ENCODE measurements around the gene BCL11B. TPM values are rescaled to one million over a fixed set of nuclear protein-coding genes. Genes with fewer than 3 reads are reported as not detected.

Gene BCL11B
- total RNA-seq, 1 experiment from 2014 or later: 0.05 TPM

DNA sequence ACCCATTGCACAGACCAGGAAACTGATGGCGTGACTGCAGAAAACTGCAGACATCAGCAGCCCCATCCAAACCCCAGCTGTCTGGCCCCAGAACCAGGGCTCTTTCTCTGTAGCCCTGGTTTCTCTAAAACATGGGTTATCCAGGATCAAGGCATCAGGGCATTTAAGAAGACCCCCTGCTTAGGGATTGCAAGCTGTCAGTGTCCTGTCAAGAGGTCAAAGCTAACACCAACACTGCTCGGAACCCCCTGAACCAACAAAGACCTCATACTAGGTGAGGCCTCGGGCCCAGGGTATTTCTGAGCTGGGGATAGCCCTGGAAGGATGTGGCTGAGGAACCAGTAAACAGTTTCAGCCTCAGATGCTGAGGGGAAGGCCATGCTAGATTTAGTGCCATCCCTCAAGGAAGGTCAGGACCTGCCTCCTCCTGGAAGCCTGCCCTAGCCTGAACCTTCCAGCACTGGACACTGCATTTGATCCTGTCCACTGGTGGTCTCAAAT is 39.2 kb downstream of the BCL11B start:
- no peak for DNase-seq
- Mint-ChIP-seq H3K4me1 (ENCODE audit: low read depth, unreplicated experiment) (no peaks in the 10 kb centered on the region), H3K27ac (ENCODE audit: unreplicated experiment) (no peak overlapping the region), H3K36me3 (ENCODE audit: insufficient read depth, unreplicated experiment) (no peaks in the 10 kb centered on the region), H3K4me3 (ENCODE audit: unreplicated experiment) (no peak overlapping the region), H3K9me3 (ENCODE audit: unreplicated experiment) (no peaks in the 10 kb centered on the region), H3K27me3 (ENCODE audit: insufficient read depth, unreplicated experiment) (no peaks in the 10 kb centered on the region)
- ChIA-PET POLR2A (no interaction called here), CTCF (no interaction called here)
- TF ChIP-seq, protein P1, sequence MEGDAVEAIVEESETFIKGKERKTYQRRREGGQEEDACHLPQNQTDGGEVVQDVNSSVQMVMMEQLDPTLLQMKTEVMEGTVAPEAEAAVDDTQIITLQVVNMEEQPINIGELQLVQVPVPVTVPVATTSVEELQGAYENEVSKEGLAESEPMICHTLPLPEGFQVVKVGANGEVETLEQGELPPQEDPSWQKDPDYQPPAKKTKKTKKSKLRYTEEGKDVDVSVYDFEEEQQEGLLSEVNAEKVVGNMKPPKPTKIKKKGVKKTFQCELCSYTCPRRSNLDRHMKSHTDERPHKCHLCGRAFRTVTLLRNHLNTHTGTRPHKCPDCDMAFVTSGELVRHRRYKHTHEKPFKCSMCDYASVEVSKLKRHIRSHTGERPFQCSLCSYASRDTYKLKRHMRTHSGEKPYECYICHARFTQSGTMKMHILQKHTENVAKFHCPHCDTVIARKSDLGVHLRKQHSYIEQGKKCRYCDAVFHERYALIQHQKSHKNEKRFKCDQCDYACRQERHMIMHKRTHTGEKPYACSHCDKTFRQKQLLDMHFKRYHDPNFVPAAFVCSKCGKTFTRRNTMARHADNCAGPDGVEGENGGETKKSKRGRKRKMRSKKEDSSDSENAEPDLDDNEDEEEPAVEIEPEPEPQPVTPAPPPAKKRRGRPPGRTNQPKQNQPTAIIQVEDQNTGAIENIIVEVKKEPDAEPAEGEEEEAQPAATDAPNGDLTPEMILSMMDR (IDR thresholded peaks at IDR 0.05; ENCODE audit: insufficient read depth in 1 of 2, low read depth in 1 of 2, low read length in 1 of 2, severe bottlenecking in 1 of 2, unreplicated experiment in 1 of 2): no peak
- Histone ChIP-seq H3K4me1 (no peaks in the 10 kb centered on the region), H3K4me3 (ENCODE audit: low read depth, low read length) (no peak overlapping the region), H3K36me3 (ENCODE audit: control insufficient read depth, insufficient read depth, low read length) (no peaks in the 10 kb centered on the region), H3K27me3 (replicated peaks; ENCODE audit: control insufficient read depth, insufficient read depth, low read length) (no peaks in the 10 kb centered on the region), H3K9me3 (no peaks in the 10 kb centered on the region)
- BruUV-seq (replicated peaks): no TSS peak
- intact Hi-C loops (cut with micrococcal nuclease; ENCODE audit: unreplicated experiment): no loop called here

DNA sequence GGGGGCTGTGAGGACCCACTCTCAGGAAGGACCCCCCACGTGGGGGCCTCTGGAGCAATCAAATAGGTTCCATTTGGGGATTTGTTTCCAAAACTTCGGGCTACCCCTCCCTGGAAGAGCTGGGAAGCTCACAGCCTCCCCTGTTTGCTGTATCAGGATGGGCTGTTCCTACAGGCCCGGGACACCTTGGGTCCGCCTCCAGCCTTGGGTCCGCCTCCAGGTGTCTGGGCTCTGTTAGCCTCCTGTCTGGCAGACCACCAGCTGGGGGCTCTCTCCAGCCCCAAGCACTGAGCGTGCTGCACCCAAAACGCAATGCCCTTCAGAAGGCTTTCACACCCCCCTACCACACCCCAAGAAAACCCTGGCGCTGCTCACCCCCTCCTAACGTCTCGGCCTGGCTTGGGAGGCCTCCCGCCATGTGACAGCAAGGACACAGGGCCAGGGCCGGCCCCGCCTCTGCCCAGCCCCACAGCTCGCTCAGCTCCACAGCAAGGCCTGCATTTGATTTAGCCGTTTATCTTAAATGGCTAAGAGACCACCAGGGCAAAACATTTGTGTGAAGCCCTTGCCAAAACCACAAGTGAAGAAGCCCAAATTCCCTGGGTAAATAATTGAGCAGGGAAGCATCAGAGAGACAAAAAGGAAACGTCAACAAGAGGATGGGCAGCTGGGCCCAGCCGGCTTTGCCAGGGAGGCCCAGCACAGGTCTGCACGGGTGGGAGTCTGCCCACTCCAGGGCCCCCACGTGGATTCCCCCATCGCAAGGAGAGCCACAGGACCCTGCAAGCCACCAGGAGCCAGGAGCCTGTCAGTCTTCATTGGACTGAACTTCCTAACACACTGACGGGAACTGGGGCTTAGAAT is 39.9 kb downstream of the BCL11B start:
- Histone ChIP-seq H3K4me1 (no peaks in the 10 kb centered on the region), H3K9me3 (no peaks in the 10 kb centered on the region), H3K27me3 (replicated peaks; ENCODE audit: control insufficient read depth, insufficient read depth, low read length) (no peaks in the 10 kb centered on the region), H3K36me3 (ENCODE audit: control insufficient read depth, insufficient read depth, low read length) (no peaks in the 10 kb centered on the region), H3K4me3 (ENCODE audit: low read depth, low read length) (no peak overlapping the region)
- peak in 1 of 2 experiments; percentile 8 for DNase-seq
- POLR2A ChIA-PET: no interaction called here
- no peaks in the 10 kb centered on the region for H3K36me3 Mint-ChIP-seq (ENCODE audit: insufficient read depth, unreplicated experiment)
- BruUV-seq (replicated peaks): no TSS peak
- no peaks in the 10 kb centered on the region for H3K4me1 Mint-ChIP-seq (ENCODE audit: low read depth, unreplicated experiment)
- intact Hi-C loops (cut with micrococcal nuclease; ENCODE audit: unreplicated experiment): no loop called here
- H3K4me3 Mint-ChIP-seq (ENCODE audit: unreplicated experiment): no peak overlapping the region
- TF ChIP-seq, protein P1 (IDR thresholded peaks at IDR 0.05; ENCODE audit: insufficient read depth in 1 of 2, low read depth in 1 of 2, low read length in 1 of 2, severe bottlenecking in 1 of 2, unreplicated experiment in 1 of 2): no peak
- H3K27me3 Mint-ChIP-seq (ENCODE audit: insufficient read depth, unreplicated experiment): no peaks in the 10 kb centered on the region
- H3K9me3 Mint-ChIP-seq (ENCODE audit: unreplicated experiment): no peaks in the 10 kb centered on the region
- H3K27ac Mint-ChIP-seq (ENCODE audit: unreplicated experiment): no peak overlapping the region
- CTCF ChIA-PET: no interaction called here

DNA sequence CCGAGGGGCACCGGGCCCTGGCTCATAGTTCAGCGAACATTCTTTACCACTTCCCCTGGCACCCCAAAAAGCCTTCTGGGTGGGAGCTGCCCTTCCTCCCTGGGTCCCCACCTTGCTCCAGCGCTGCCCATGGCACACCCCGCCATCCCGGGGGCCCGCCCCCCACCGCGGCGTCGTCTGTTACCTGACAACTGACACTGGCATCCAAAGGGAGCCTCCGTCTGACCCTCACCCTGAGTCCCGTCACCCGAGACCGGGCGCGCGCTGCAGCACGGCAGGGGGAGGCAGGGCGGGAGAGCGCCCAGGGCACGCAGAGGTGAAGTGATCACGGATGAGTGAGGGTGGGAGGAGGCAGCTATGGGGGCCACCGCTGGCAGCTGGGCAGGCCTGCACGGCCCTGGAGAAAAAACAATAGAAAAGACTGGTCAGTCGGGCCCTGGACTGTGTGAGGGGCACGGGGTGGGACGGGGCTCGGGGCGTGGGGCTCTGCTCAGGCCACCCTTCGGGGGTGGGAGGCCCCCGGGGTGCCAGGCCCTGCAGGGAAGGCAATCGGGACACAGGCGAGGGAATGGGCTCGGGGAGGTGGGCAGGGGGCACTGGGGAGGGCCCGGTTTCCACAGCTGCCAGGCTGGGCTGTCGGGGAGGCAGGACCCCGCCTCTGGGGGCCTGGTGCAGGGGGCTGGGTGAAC is 40.7 kb downstream of the BCL11B start:
- TF ChIP-seq, protein P1 (IDR thresholded peaks at IDR 0.05; ENCODE audit: insufficient read depth in 1 of 2, low read depth in 1 of 2, low read length in 1 of 2, severe bottlenecking in 1 of 2, unreplicated experiment in 1 of 2): no peak
- CTCF ChIA-PET: no interaction called here
- POLR2A ChIA-PET: no interaction called here
- Histone ChIP-seq H3K4me1 (no peaks in the 10 kb centered on the region), H3K9me3 (no peaks in the 10 kb centered on the region), H3K36me3 (ENCODE audit: control insufficient read depth, insufficient read depth, low read length) (no peaks in the 10 kb centered on the region), H3K4me3 (ENCODE audit: low read depth, low read length) (no peak overlapping the region), H3K27me3 (replicated peaks; ENCODE audit: control insufficient read depth, insufficient read depth, low read length) (no peaks in the 10 kb centered on the region)
- Mint-ChIP-seq H3K27me3 (ENCODE audit: insufficient read depth, unreplicated experiment) (no peaks in the 10 kb centered on the region), H3K9me3 (ENCODE audit: unreplicated experiment) (no peaks in the 10 kb centered on the region), H3K27ac (ENCODE audit: unreplicated experiment) (no peak overlapping the region), H3K36me3 (ENCODE audit: insufficient read depth, unreplicated experiment) (no peaks in the 10 kb centered on the region), H3K4me1 (ENCODE audit: low read depth, unreplicated experiment) (no peaks in the 10 kb centered on the region), H3K4me3 (ENCODE audit: unreplicated experiment) (no peak overlapping the region)
- intact Hi-C loops (cut with micrococcal nuclease; ENCODE audit: unreplicated experiment): no loop called here
- no peak for DNase-seq
- no TSS peak for BruUV-seq (replicated peaks)
